PC-9 (cell line): ENCODE results near the gene CDADC1. TPM values are rescaled to one million over a fixed set of nuclear protein-coding genes. Genes with fewer than 3 reads are reported as not detected.

Experiments
- BruUV-seq: library from RNA; stranded (reverse); fragments of 400-500 nt; replicated peaks from 2 replicates; lab custom pipeline; 2021; lab: Mats Ljungman, UMichigan
- CTCF ChIA-PET: fragments of 300-600 bp; sonication (Branson Sonifier 250); formaldehyde crosslinking; loops from one replicate; lab custom pipeline; 2022; ENCODE audit warnings: antibody characterized with exemption; lab: Charles Lee
- POLR2A ChIA-PET: fragments of 300-600 bp; sonication (Branson Sonifier 250); formaldehyde crosslinking; loops from one replicate; lab custom pipeline; 2022; ENCODE audit warnings: antibody characterized with exemption; ENCODE audit not compliant: unreplicated experiment; lab: Charles Lee
- DNase-seq, 2 experiments: peaks; one replicate each; pipeline versions ENCODE4 v3.0.0 to v3.0.0-alpha.2; 2015 to 2022; ENCODE audit warnings: mixed read lengths in 1 of 2
- H2AFZ ChIP-seq: fragments of 200-600 bp; sonication (generic); 2 replicates; pipeline ENCODE4 v1.8.1; 2017; ENCODE audit warnings: antibody characterized with exemption
- H3F3A ChIP-seq: fragments of 200-600 bp; sonication (generic); 2 replicates; pipeline ENCODE4 v1.8.1; 2017; ENCODE audit warnings: antibody characterized with exemption, mild to moderate bottlenecking, low read depth; ENCODE audit not compliant: insufficient read depth
- H3K27ac ChIP-seq: fragments of 200-600 bp; sonication (generic); 2 replicates; pipeline ENCODE4 v1.6.1; 2016; ENCODE audit warnings: mixed run types
- H3K27me3 ChIP-seq: fragments of 200-600 bp; sonication (generic); 2 replicates; pipeline ENCODE4 v1.6.1; 2016; ENCODE audit warnings: low read depth, mixed run types; ENCODE audit not compliant: insufficient read depth
- H3K36me3 ChIP-seq: fragments of 200-600 bp; sonication (generic); 2 replicates; pipeline ENCODE4 v1.6.1; 2016; ENCODE audit warnings: low read depth, mixed run types
- H3K4me1 ChIP-seq: fragments of 200-600 bp; sonication (generic); replicated peaks from 2 replicates; pipeline ENCODE4 v1.6.1; 2016; ENCODE audit warnings: mixed run types; ENCODE audit not compliant: insufficient read depth
- H3K4me2 ChIP-seq: fragments of 200-600 bp; sonication (generic); 2 replicates; pipeline ENCODE4 v1.6.1; 2017; ENCODE audit warnings: mixed run types
- H3K4me3 ChIP-seq: fragments of 200-600 bp; sonication (generic); 2 replicates; pipeline ENCODE4 v1.6.1; 2016; ENCODE audit warnings: mixed run types
- H3K79me2 ChIP-seq: fragments of 200-600 bp; sonication (generic); 2 replicates; pipeline ENCODE4 v1.6.1; 2017; ENCODE audit warnings: low read depth, mixed run types
- H3K9me2 ChIP-seq: fragments of 200-600 bp; sonication (generic); 2 replicates; pipeline ENCODE4 v1.8.1; 2017; ENCODE audit warnings: mild to moderate bottlenecking; ENCODE audit not compliant: insufficient read depth
- H3K9me3 ChIP-seq: fragments of 200-600 bp; sonication (generic); 2 replicates; pipeline ENCODE4 v1.8.1; 2016; ENCODE audit warnings: low read depth; ENCODE audit not compliant: insufficient read depth
- H4K20me1 ChIP-seq: fragments of 200-600 bp; sonication (generic); 2 replicates; pipeline ENCODE4 v1.8.1; 2017; ENCODE audit not compliant: insufficient read depth
- EZH2 ChIP-seq: fragments of 200-600 bp; sonication (generic); IDR thresholded peaks from 2 replicates; pipeline ENCODE4 v1.8.0; 2017; ENCODE audit warnings: antibody characterized with exemption, low read depth
- intact Hi-C: fragments of 100-400 bp; cut with micrococcal nuclease; formaldehyde crosslinking; loops from one replicate; pipeline ENCODE4 v1.10.0; 2022; ENCODE audit not compliant: unreplicated experiment
- total RNA-seq: library from RNA; stranded (reverse); gene quantifications from 2 replicates; pipeline ENCODE4 v1.2.3, GENCODE V29; 2021
- TF ChIP-seq, protein P1 (sequence below): fragments of 200-600 bp; sonication (generic); conservative IDR thresholded peaks from 2 replicates; pipeline ENCODE4 v1.6.1; 2017; ENCODE audit warnings: mixed run types, antibody characterized with exemption, mild to moderate bottlenecking, moderate library complexity

The CDADC1 gene
- total RNA-seq, 1 experiment from 2014 or later: 12.4 TPM

DNA sequence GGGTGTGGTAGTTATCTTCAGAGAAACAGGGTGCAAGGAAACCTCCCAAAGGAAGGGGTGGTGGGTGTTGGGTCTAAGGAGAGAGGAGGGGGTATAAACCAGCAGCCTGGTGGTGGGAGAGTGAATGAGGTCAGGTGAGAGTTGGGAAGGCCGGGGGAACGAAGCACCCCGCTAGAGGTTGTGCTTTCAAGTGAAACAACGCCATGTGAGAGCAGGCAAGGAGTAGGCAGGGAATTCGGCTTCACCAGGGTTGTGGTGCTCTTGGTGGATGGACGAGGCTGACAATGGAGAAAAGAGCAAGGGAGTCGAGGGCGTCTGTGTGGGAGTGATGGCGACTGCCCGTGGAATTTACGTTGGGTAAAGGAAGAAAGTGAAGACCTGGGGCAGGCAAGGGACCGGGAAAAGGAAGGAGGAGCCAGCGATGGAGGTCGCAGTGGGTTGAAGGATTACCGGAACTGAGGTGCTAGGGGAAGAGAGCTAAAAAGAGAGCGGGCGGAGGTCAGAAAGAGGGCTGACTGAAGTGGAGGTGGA lies 29.7 kb upstream of the CDADC1 start:
- no peaks in the 10 kb centered on the region for H3F3A ChIP-seq
- no peaks in the 10 kb centered on the region for H3K9me3 ChIP-seq
- H3K79me2 ChIP-seq: no peaks in the 10 kb centered on the region
- ChIA-PET CTCF (no interaction called here), POLR2A (no interaction called here)
- H3K9me2 ChIP-seq: no peaks in the 10 kb centered on the region
- no peak overlapping the region for H3K27ac ChIP-seq
- H4K20me1 ChIP-seq: no peaks in the 10 kb centered on the region
- H3K36me3 ChIP-seq: no peaks in the 10 kb centered on the region
- H2AFZ ChIP-seq: no peak overlapping the region
- no TSS peak for BruUV-seq
- intact Hi-C loops: no loop called here
- no peak overlapping the region for H3K4me2 ChIP-seq
- H3K4me1 ChIP-seq: no peaks in the 10 kb centered on the region
- no peak overlapping the region for H3K4me3 ChIP-seq
- DNase-seq: no peak
- TF ChIP-seq EZH2: no peak
- TF ChIP-seq, protein P1, sequence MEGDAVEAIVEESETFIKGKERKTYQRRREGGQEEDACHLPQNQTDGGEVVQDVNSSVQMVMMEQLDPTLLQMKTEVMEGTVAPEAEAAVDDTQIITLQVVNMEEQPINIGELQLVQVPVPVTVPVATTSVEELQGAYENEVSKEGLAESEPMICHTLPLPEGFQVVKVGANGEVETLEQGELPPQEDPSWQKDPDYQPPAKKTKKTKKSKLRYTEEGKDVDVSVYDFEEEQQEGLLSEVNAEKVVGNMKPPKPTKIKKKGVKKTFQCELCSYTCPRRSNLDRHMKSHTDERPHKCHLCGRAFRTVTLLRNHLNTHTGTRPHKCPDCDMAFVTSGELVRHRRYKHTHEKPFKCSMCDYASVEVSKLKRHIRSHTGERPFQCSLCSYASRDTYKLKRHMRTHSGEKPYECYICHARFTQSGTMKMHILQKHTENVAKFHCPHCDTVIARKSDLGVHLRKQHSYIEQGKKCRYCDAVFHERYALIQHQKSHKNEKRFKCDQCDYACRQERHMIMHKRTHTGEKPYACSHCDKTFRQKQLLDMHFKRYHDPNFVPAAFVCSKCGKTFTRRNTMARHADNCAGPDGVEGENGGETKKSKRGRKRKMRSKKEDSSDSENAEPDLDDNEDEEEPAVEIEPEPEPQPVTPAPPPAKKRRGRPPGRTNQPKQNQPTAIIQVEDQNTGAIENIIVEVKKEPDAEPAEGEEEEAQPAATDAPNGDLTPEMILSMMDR: no peak
- peaks cover 18% of the 10 kb centered on the region for H3K27me3 ChIP-seq

DNA sequence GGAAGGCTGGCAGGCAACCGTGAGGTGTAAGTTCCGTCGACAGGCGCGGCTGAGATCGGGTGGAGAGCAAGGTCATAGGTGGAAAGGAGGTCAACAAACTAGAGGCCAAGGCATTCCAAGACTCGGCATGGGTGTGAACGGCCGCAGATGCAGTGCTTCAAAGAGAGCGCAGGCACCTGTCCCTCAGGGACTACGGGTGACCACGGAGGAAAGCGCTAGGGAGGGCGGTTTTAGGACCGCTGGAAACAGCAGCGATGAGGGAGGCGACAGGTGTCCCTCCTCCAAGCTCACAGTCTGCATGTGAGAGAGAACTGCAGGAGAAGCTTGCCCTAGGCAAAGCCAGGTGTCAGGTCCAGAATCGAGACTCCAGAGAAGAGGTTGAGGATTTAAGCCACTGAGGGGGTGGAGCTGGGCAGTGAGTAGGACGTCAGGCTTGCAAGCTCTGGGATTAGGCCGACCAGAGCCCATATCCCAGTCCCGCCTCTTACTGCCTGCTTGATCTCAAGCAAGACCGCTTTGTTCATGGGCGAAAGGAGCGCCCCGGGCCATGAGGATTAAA lies 29.2 kb upstream of the CDADC1 start:
- Histone ChIP-seq H3K4me1 (no peaks in the 10 kb centered on the region), H3K4me3 (no peak overlapping the region), H3K9me2 (no peaks in the 10 kb centered on the region), H3K4me2 (no peak overlapping the region), H3K9me3 (no peaks in the 10 kb centered on the region), H3K36me3 (no peaks in the 10 kb centered on the region), H4K20me1 (no peaks in the 10 kb centered on the region), H3K27ac (no peak overlapping the region), H3K27me3 (peaks cover 24% of the 10 kb centered on the region), H2AFZ (no peak overlapping the region), H3F3A (no peaks in the 10 kb centered on the region), H3K79me2 (no peaks in the 10 kb centered on the region)
- ChIA-PET POLR2A (interaction anchor here (0.7 kb wide), 1 partner anchor 709 kb away, joined by 3 read pairs; no protein-coding TSS in a partner anchor), CTCF (no interaction called here)
- intact Hi-C loops: no loop called here
- no TSS peak for BruUV-seq
- TF ChIP-seq, protein P1: no peak
- no peak for TF ChIP-seq EZH2
- no peak for DNase-seq

DNA sequence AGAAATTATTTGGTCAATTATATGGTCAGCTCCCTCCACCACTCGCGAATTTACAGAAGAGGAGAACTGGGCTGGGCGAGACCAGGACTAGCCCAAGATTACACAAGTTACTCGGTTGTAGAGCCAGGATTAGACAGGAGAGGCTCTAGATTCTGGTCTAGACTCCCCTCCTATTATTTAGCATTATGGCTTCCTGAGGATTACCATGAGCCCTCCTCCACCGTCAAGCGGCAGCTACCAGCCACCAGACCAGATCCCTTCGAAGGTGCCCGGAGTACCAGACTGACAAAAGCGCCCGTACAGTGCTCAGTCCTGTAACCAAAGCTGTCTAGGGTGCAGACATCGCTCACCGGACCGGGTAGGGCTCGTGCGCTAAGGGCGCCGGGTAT lies 28.1 kb upstream of the CDADC1 start:
- H3K4me2 ChIP-seq: no peak overlapping the region
- H3K9me2 ChIP-seq: no peaks in the 10 kb centered on the region
- H3K4me1 ChIP-seq: no peaks in the 10 kb centered on the region
- H2AFZ ChIP-seq: no peak overlapping the region
- no peaks in the 10 kb centered on the region for H4K20me1 ChIP-seq
- no peak for TF ChIP-seq EZH2
- TF ChIP-seq, protein P1: no peak
- peaks cover 32% of the 10 kb centered on the region for H3K27me3 ChIP-seq
- intact Hi-C loops: no loop called here
- no peaks in the 10 kb centered on the region for H3F3A ChIP-seq
- H3K79me2 ChIP-seq: no peaks in the 10 kb centered on the region
- ChIA-PET CTCF (no interaction called here), POLR2A (no interaction called here)
- no peaks in the 10 kb centered on the region for H3K36me3 ChIP-seq
- no peak for DNase-seq
- no TSS peak for BruUV-seq
- H3K9me3 ChIP-seq: no peaks in the 10 kb centered on the region
- H3K27ac ChIP-seq: no peak overlapping the region
- no peak overlapping the region for H3K4me3 ChIP-seq
